HG03558 (cell line): ENCODE measurements around the gene BLTP3B.
A peak's percentile ranks its signal among the peaks of the same experiment; 100 is the strongest.

Experiments
- ATAC-seq: cut with Tn5 transposase; IDR thresholded peaks from one replicate; pipeline ENCODE4 v1.9.1; 2021; ENCODE audit warnings: moderate number of reproducible peaks; ENCODE audit not compliant: unreplicated experiment; ENCODE audit errors: extremely low read depth

BLTP3B gene

DNA sequence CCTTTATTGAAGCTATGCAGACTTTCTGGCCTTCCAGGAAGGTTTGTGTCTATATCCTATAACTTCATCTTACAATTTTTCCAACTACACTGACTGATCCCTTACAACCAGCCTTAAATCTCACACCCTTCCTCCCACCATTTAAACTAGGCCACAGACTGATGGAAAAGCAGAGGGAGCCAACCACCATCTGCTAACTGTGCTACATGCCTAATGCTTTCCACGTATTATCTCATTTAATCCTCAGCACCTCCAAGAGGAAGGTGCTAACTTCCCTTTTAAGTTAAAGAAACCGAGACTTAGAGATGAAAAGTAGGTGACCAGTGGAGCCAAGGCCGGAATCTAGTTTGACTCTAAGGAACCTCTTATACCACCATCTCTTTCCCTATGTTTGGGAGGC lies 22.7 kb upstream of the BLTP3B start:
- ATAC-seq, result no peak

DNA sequence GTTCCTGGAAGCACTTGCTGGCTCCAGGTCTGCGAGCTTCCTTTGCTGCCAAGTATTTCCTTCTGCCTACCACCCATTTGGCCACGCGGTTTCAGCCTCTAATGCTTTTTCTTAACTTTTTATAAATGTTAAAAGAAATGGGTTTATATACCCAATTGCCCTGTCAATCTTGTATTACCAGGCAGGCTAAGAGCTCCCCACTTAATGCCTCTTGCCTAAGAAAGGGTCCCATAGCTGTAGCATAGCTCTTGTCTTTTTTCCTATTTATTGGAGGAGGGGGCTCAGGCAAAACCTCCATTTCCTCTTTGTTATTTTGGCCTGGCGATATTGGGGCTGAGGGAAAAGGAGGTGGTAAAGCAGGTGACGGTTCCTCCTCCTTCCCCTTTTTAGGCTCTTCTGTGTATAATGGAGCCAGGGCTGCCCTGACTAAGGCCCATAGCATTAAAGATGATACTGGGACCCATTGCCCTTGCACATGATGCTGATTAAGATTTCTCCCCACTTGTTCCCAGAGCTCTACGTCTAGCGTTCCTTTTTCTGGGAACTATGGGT lies 21.6 kb upstream of the BLTP3B start:
- no peak for ATAC-seq

DNA sequence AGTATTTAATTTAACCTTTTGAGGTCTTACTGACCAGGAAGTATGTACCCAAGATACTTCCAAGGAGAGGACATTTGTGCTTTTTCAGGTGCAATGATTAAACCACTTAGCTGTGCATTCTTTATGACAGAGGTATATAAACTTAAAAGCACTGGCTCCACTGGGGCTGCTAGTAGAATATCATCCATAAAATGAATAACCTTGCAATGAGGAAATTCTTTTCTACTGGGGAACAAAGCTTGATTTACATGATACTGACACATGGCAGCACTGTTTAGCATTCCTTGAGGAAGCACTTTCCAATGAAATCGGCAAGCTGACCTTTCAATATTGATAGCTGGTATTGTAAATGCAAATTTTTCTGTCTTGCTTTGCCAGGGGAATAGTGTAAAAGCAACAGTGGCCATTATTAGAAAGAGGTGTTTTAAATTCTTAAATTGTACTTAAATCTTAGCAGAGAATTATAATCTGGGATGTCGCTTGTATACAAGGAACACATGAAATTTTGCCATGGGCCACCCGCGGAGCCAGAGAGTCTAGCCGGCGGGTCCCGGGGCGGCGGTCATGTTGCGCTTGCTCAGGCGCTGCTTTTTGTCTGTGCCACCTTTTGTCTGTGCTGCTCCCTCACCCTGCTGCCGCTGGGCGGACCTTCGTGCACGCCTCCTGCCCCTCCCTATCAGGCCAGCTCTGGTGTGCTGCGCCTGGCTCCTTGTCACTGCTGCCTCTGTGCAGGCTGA lies 20.9 kb upstream of the BLTP3B start:
- peak; percentile 95 for ATAC-seq

DNA sequence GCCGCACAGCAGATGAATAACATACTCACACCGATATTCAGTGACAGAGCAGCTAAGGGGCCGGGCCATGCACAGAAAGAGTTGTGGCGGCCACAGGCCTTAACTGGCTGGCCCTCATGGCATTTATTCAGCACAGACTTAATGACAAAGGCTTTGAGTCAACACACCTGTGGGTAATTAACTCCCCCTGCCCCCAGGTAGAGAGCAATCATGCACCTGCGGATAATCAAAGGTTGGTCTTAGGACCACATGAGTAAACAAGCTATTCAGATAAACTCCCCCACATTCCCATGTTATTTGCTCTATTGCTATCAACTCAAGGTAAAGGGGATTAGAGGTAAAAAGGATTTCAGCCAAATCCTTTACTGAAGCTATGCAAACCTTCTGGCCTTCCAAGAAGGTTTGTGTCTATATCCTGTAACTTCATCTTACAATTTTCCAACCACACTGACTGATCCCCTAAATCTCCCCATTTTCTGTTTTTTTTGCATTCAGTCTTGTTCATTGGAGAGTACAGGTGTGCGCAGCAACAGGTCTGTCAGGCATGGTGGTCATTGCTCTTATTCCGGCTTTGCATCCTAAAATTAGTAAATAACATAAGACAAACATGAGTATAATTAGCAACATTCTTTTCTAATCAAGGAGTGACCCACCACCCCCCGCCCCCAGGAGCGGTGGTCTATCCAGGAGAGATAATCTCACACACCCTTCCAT lies 16.9 kb upstream of the BLTP3B start:
- no peak for ATAC-seq

DNA sequence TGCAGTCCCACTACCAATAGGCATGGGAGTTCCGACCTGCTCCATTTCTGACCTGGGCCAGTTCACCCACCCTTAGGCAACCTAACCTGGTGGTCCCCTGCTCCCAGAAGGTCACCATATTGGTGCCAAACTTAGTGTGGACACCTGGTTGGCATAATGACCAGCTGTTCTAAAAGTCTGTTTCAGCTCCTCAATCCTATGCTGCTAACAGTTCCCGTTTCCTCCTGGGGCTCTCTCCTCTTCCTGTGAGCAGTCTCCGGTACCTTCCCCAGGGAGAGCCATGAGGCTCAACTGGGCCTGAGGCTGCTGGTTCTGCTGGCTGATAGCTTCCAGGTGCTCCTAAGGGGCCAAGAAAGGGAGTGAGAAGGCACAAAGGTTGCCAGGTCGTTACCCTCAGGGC lies 15.9 kb upstream of the BLTP3B start:
- ATAC-seq, result no peak

DNA sequence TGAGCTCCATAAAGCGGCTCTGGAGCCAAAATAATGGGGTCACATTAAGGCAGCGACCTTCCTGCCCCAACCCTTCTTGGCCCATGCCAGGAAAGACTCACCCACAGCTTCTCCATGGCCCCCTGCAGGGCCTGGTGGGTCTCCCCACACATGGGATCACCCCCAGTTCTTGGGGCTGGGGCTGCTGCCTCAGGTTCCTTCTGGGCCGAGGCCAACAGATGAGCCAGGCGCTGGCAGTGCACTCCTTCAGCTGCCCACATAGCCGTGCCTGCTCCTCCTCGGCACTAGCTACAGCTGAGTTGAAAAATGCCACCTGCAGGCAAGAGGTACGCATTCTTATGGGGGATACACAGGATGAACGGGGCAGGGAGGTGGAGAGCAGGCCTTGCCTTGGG lies 14.8 kb upstream of the BLTP3B start:
- no peak for ATAC-seq

DNA sequence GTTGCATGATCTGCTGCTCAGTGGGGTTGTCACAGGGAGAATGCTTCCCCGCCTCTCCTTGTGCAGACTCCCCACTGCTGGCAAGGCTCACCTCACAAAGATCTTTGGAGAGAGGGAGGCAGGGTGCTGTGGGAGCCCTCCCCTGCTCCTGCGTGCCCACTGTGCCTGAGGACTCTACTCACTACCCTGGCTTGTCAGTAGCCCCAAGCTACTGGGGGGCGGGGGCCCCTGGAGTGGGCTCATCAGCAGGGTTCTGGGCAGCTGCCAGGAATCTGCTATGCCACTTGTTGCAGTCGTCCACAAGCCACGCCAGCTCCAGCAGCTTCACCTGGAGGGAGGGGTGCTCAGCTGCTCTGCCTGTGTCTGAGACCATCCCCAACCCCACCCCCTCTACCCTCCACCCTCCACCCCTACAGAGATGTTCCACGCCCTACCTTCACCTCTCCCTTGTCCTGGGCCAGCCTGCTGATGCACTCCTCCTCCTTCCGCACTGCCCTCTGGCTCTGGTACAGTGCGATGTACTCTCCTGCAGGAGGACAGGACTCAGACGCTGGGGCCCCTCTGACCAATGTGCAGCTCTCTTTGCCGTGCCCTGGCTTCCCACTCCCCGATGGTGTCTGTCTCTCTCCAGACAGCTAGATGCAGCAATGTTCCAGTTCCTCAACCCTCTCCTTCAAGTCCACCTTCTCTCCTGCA lies 14.2 kb upstream of the BLTP3B start:
- ATAC-seq, result no peak

DNA sequence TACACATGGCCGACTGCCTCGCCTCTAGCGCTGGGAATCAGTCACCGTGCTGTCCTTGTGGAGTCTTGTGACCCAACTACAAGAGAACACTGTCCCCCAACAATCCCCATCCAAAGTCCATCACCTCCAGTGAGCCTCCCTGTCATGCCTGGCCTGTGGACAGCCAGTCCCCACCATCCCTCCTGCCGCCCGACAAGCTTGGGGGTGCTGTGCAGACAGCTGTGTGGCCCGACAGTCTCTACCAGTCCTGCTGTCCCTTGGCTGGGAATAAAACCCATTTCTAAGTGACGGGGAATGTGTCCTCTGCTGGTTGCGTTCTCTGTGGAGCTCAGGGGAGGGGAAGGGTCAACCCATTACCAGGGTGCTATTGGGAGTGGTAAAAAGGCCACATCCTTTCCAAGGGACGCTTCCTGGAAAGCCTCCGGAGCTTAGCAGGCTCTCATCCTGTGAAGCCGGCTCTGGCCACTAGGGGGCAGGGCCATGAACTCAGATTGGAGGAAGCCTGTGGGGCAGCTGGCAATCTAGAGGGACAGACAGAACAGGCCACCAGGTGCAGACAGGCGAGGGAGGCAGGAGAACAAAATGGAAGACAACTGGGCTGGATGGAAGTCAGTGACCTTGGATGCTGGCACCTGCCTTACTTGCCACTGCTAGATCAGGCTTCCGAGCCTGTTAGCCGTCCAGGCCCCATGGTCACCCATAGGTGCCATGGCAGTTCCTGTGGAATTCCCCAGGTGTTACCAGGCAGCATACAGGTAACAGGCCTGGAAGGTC lies 12.0 kb upstream of the BLTP3B start:
- ATAC-seq, result no peak

DNA sequence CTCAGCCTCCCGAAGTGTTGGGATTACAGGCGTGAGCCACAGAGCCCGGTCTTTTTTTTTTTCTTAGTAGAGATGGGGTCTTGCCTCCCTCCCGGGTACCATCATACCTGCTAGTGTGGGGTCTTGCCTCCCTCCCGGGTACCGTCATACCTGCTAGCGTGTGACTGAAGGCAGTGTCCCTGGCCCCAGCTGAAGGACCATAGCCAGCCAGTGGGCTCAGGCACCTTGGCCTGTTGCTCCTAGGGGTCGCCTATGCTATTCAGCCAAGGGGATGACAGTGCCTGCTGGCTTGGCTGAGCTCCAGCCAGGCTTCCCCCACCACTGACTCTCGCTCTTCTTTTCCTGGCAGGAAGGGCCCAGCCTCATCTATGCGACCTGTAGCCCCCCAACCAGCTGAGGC lies 10.5 kb upstream of the BLTP3B start:
- ATAC-seq, result no peak

DNA sequence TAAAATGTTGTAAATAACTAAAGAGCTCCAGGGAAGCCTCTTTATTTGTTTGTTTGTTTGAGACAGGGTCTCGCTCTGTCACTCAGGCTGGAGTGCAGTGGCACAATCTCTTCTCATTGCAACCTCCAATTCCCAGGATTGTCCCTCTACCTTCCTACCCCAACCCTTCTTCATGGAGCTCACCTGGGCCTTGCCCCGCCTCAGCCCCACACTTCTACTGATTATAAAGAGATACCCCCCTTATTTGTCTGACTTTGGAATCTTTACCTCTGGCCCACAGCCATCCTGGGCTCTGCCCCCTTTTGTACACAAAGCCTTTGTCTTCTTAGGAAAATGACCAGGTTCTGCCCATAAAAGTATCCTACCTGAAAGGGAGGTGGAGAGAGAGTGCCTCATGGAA lies 9.1 kb upstream of the BLTP3B start:
- ATAC-seq, result no peak

DNA sequence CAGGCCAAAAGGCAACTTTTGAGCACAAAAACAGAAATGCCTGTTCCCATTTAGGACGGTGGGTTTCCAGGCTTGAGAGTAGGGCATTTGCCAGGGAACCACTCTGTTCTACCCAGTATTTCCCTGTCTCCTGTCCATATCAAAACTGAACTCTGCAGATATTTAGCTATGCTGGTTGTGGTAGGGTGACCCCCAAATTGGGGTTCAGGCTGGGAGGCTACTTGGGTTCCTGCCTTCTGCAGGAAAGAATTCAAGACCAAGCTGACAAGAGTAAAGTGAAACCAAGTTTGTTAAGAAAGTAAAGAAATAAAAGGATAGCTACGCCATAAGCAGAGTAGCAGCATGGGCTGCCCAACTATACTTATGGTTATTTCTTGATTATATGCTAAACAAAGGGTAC lies 3.6 kb upstream of the BLTP3B start:
- no peak for ATAC-seq

DNA sequence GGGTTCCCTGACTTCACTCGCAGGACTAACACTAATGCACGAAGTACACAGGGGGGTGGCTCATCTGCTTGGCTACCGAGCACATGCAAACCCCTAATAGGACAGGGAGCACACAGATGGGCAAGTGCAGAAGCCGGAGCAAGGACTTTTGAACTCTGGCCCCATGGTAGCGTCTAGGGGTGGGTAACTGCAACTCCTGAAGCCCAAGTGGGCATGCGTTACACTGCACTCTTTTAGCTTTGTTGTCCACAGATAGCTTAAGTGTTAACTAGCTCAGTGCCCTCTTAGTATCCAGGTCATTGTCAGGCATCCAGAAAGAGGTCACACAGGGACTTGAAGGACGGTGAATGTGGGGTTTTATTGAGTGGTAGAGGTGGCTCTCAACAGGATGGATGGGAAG lies 3.0 kb upstream of the BLTP3B start:
- no peak for ATAC-seq

DNA sequence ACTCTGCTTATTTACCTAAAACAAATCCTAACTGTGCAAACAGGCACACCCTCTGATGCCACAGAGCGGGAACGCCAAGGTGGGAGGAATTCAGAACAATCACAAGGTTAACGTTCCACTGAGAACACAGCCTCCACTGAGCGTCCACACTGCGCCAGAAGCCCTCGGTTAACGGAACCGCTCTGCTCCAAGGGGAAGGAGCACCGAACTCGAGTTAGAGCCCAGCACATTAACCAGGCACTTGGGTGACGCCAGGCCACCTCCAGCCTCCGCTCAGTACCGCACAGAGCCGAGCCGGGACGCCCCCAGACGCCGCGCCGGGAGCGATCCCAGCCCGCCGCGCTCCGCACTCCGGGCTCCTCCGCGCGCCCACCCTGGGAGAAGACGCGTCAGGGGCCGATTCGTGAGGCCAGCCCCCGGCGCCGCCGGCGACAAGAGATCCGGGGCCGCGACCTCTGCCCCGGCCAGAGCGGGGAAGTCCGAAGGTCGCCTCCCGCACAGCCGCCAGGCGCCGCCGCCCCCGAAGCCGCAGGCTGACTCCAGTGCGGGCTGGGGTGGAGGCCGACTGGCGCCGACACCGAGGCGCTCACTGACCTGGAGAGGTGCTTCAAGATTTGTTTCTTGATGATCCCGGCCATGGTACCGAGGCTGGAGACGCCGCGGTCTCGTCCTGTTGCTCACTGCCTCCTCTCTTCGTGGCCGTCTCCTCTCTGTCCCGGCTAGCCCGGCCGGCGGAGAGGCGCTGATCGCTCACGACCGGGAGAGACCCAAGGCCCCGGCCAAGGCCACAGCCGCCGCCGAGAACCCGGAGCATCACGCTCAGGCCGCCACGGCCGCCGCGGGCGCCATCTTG lies 450 bp downstream of the BLTP3B start:
- ATAC-seq, result peak; percentile 24

DNA sequence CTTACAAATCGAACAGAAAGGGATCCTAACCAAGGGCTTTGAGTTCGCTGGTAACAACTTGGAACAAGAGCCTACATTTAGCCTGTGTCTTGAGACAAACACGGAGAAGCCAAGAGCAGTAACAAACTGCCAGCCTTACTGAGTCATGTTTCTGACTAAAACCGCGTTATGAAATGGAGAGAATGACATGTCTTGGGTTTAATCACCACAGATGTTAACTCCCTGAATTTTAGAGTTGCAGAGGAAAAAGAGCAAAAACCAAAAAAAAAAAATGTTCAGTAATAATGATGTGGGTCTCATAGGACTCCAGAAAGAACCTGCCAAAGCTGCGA lies 1.0 kb downstream of the BLTP3B start:
- peak; percentile 27 for ATAC-seq

DNA sequence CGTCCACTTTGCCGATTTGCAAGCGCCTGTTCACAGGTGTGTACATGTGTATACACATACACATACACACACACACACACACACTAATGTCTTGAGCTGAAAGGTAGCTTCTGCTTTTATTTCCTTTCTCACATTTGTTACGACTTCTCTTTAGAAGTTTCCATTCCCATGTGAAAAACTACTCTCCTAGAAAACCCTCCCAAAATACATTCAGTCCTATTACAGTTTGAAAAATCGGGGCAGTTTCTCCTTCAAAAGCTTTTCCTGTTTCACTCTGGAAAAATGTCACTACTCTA lies 3.9 kb downstream of the BLTP3B start:
- ATAC-seq, result no peak

DNA sequence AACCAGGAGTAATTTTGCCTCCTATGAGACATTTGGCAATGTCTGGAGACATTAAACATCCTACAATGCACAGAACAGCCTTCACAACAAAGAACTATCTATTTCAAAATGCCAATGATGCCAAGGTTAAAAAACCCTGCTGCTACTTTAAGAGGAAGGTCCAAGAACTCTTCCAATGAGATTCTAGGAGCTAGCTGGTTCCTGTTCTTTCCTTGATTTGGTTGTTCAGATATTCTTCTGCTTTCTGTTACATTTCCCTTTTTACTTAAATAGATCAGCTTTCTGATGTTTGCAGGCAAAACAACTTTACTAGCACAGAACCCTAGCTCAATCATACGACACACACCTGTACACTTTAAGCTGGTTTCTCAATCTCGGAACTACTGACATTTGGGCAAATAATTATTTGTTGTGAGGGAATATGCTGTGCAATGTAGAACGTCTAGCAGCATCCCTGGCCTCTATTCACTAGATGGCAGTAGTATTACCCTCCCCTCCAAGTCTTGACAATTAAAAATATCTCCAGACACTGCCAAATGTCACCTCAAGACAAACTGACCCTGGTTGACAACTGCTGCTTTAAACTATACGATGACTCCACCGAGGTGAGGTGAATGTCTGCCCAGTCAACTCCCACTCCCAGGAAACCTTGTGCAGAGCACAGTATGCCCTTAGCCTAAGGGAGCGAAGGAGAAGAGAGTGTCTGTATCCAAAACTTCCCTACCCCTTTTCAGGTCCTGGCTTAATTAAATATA lies 4.4 kb downstream of the BLTP3B start:
- no peak for ATAC-seq

DNA sequence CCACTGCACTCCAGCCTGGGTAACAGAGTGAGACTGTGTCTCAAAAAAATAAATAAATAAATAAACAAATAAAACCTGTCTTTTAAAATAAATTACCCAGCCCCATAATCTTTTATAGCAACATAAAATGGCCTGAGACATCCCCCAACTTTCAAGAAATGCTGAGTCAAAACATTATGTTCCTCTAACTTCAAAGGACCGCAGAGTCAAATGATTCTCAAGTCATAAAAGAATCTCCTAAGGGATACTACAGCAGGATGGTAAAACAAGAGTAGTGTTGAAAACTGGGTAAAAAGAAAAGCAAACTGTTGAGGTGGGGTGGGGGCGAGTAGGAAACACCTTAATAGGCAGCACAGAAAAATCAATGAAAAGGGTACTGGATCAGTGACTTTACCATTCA lies 9.5 kb downstream of the BLTP3B start:
- no peak for ATAC-seq

DNA sequence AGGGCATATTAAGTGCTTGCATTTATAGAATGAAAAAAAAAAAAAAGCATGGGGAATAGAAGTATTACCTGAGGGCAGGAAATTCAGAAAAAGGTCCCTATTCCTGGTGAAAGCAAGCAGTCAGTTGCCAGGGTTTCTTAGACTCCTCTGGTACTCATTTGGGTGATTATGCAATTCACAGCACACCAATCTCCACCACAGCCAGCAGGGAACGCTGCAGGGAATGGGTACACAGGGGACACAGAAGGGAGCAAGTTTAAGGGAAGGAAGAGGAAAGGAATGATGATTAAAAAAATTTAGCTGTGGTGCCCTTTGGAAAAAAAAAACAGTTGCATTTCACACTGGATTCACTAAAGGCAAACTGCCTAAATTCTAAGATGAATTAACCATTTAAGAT lies 14.2 kb downstream of the BLTP3B start:
- ATAC-seq, result no peak
